HepG2 (cell line): Measurements from ENCODE around the gene CACNG5. TPM values are rescaled to one million over a fixed set of nuclear protein-coding genes. Genes with fewer than 3 reads are reported as not detected.

Source experiments
- ATAC-seq: fragments of 200-7000 bp; cut with Tn5 transposase; 3 replicates; pipeline ENCODE4 v1.9.1; 2020; ENCODE audit warnings: mild to moderate bottlenecking, moderate library complexity
- BruUV-seq: library from RNA; stranded (reverse); fragments of 400-500 nt; replicated peaks from 2 replicates; lab custom pipeline; 2021; lab: Mats Ljungman, UMichigan
- CTCF ChIA-PET: fragments of 300-600 bp; formaldehyde crosslinking; extraction: SDS; loops from one replicate; lab custom pipeline; 2021; ENCODE audit warnings: low total read pairs, inconsistent platforms, low intra/inter-chr PET ratio; lab: Yijun Ruan, JAX
- POLR2A ChIA-PET: fragments of 350-600 bp; sonication (Branson Sonifier 250); formaldehyde crosslinking; loops from one replicate; lab custom pipeline; 2020; ENCODE audit warnings: antibody characterized with exemption, inconsistent platforms; lab: Yijun Ruan, JAX
- DNase-seq: peaks from one replicate; pipeline ENCODE4 v3.0.0-alpha.2; 2015; ENCODE audit warnings: low spot score
- FAIRE-seq: peaks from 3 replicates; lab custom pipeline; 2011; peaks lifted over from hg19 to GRCh38; lab: Jason Lieb, UNC
- H2AFZ ChIP-seq: one replicate; pipeline ENCODE4 v1.6.1; 2011; ENCODE audit warnings: low read length, inconsistent platforms
- H3K27ac ChIP-seq: fragments of 300-600 bp; 3 replicates; pipeline ENCODE4 v1.8.0; 2011; ENCODE audit warnings: mixed run types, mild to moderate bottlenecking, mixed read lengths, low read length, inconsistent platforms; ENCODE audit not compliant: insufficient read depth; ENCODE audit errors: extremely low read length
- H3K27me3 ChIP-seq, 2 experiments: fragments of 200-600 bp in 1 of 2; 2 replicates in 1 of 2; 3 replicates in 1 of 2; pipeline versions ENCODE4 v1.6.0 to v1.8.0; 2011; ENCODE audit warnings: low read length in 2 of 2, mild to moderate bottlenecking in 2 of 2, moderate library complexity in 2 of 2, inconsistent platforms in 1 of 2; ENCODE audit not compliant: insufficient read depth in 2 of 2, control insufficient read depth in 1 of 2
- H3K36me3 ChIP-seq, 2 experiments: fragments of 200-600 bp in 1 of 2; replicated peaks in 1 of 2; 2 replicates in 1 of 2; 3 replicates in 1 of 2; pipeline versions ENCODE4 v1.5.1 to v1.8.0; 2011; ENCODE audit warnings: low read length in 2 of 2, inconsistent platforms in 1 of 2; ENCODE audit not compliant: insufficient read depth in 2 of 2, control insufficient read depth in 1 of 2
- H3K4me1 ChIP-seq: 2 replicates; pipeline ENCODE4 v1.5.1; 2012; ENCODE audit warnings: low read length, inconsistent platforms; ENCODE audit not compliant: insufficient read depth
- H3K4me2 ChIP-seq: 2 replicates; pipeline ENCODE4 v1.6.0; 2011; ENCODE audit warnings: low read depth, low read length, inconsistent platforms
- H3K4me3 ChIP-seq, 3 experiments: fragments of 200-600 bp in 1 of 3; sonication (generic), shearing (Covaris generic) in 1 of 3; replicated peaks in 1 of 3; 2 replicates each; pipeline ENCODE4 v1.5.1; 2011 to 2016; ENCODE audit warnings: low read length in 3 of 3, inconsistent platforms in 2 of 3, low read depth in 2 of 3, mild to moderate bottlenecking in 2 of 3, control low read depth in 1 of 3, mixed read lengths in 1 of 3; ENCODE audit not compliant: insufficient read depth in 1 of 3
- H3K79me2 ChIP-seq: one replicate; pipeline ENCODE4 v1.6.1; 2011; ENCODE audit warnings: low read length, inconsistent platforms; ENCODE audit not compliant: insufficient read depth
- H3K9ac ChIP-seq: 2 replicates; pipeline ENCODE4 v1.6.0; 2011; ENCODE audit warnings: mild to moderate bottlenecking, low read depth, low read length, inconsistent platforms; ENCODE audit not compliant: insufficient read depth
- H3K9me3 ChIP-seq: 2 replicates; pipeline ENCODE4 v1.5.1; 2012; ENCODE audit warnings: mild to moderate bottlenecking, low read length
- H4K20me1 ChIP-seq: 2 replicates; pipeline ENCODE4 v1.6.0; 2011; ENCODE audit warnings: inconsistent platforms, mild to moderate bottlenecking, low read length, moderate library complexity; ENCODE audit not compliant: insufficient read depth
- ADNP ChIP-seq: sonication (generic); formaldehyde crosslinking; IDR thresholded peaks from 2 replicates; pipeline ENCODE4 v1.4.0; 2020; ENCODE audit warnings: missing genetic modification reagents
- KAT7 ChIP-seq: IDR thresholded peaks from 2 replicates; pipeline ENCODE4 v1.6.1; 2018; ENCODE audit warnings: borderline replicate concordance, missing compliant biosample characterization
- NR1H2 ChIP-seq: sonication (generic); formaldehyde crosslinking; IDR thresholded peaks from 2 replicates; pipeline ENCODE4 v1.8.1; 2022; ENCODE audit warnings: low read depth, missing genetic modification reagents, borderline replicate concordance
- PREB ChIP-seq: sonication (generic); formaldehyde crosslinking; IDR thresholded peaks from 2 replicates; pipeline ENCODE4 v1.4.0; 2020; ENCODE audit warnings: missing genetic modification reagents
- SALL1 ChIP-seq: sonication (generic); formaldehyde crosslinking; IDR thresholded peaks from 2 replicates; pipeline ENCODE4 v1.8.0; 2022; ENCODE audit warnings: mild to moderate bottlenecking, missing genetic modification reagents
- SPEN ChIP-seq: sonication (generic); formaldehyde crosslinking; IDR thresholded peaks from 2 replicates; pipeline ENCODE4 v1.5.1; 2020; ENCODE audit warnings: low read depth, mild to moderate bottlenecking, missing genetic modification reagents
- ZMYM4 ChIP-seq: sonication (generic); formaldehyde crosslinking; IDR thresholded peaks from 2 replicates; pipeline ENCODE4 v1.8.1; 2023; ENCODE audit warnings: mild to moderate bottlenecking, missing genetic modification reagents
- ZNF224 ChIP-seq: sonication (generic); formaldehyde crosslinking; IDR thresholded peaks from 2 replicates; pipeline ENCODE4 v1.5.0; 2020; ENCODE audit warnings: mild to moderate bottlenecking, missing genetic modification reagents
- WGBS: methylation state at CpG from one replicate; pipeline ENCODE4 v1.1.6; 2017; ENCODE audit warnings: low lambda C conversion rate; 5-methylcytosine and 5-hydroxymethylcytosine counted together
- in situ Hi-C: cut with HindIII; loops from 2 replicates; pipeline ENCODE4 v1.10.0; 2017; ENCODE audit warnings: low pct_unique_long_range_greater_than_20kb; ENCODE audit not compliant: extremely low pct_ligation_motif_present
- intact Hi-C: fragments of 100-400 bp; cut with micrococcal nuclease; formaldehyde crosslinking; loops from one replicate; pipeline ENCODE4 v1.10.0; 2022; ENCODE audit not compliant: unreplicated experiment
- polyA plus RNA-seq, 8 experiments: library from polyadenylated mRNA; depleted of rRNA in 3 of 8; stranded (reverse) in 7 of 8; unstranded in 1 of 8; fragments of >200 nt; fragmentation: Illumina TruSeq in 4 of 8; extraction: Trizol in 4 of 8; gene quantifications; 2 replicates each; pipeline versions ENCODE4 v1.2.1 to v1.2.3, GENCODE V29; 2011 to 2016; ENCODE audit warnings: low read depth in 4 of 8, missing spikeins in 1 of 8, mixed read lengths in 1 of 8; ENCODE audit not compliant: insufficient read depth in 1 of 8
- total RNA-seq, 5 experiments: library from RNA; depleted of rRNA; stranded (reverse); fragments of >200 nt; fragmentation: Illumina TruSeq; extraction: Trizol; gene quantifications; 2 replicates each; pipeline ENCODE4 v1.2.3, GENCODE V29; 2016; ENCODE audit warnings: low read depth in 1 of 5
- TF ChIP-seq, protein P1 (sequence below): sonication (generic); formaldehyde crosslinking; IDR thresholded peaks from 2 replicates; pipeline ENCODE4 v1.4.0; 2020; ENCODE audit warnings: low read depth, missing genetic modification reagents
- TF ChIP-seq, protein P2 (sequence below): sonication (generic); formaldehyde crosslinking; IDR thresholded peaks from 2 replicates; pipeline ENCODE4 v1.8.0; 2022; ENCODE audit warnings: mild to moderate bottlenecking, missing genetic modification reagents, moderate library complexity

The CACNG5 gene
- total and polyA plus RNA-seq, 2 of the 13 experiments (the other 11 are each of a cell fraction or from before 2014, with no cell fraction given), result not detected

- no peak for TF ChIP-seq ZNF224 (CRISPR knock-in tag)
- no peak for TF ChIP-seq PREB (CRISPR knock-in tag)
- TF ChIP-seq, protein P1, sequence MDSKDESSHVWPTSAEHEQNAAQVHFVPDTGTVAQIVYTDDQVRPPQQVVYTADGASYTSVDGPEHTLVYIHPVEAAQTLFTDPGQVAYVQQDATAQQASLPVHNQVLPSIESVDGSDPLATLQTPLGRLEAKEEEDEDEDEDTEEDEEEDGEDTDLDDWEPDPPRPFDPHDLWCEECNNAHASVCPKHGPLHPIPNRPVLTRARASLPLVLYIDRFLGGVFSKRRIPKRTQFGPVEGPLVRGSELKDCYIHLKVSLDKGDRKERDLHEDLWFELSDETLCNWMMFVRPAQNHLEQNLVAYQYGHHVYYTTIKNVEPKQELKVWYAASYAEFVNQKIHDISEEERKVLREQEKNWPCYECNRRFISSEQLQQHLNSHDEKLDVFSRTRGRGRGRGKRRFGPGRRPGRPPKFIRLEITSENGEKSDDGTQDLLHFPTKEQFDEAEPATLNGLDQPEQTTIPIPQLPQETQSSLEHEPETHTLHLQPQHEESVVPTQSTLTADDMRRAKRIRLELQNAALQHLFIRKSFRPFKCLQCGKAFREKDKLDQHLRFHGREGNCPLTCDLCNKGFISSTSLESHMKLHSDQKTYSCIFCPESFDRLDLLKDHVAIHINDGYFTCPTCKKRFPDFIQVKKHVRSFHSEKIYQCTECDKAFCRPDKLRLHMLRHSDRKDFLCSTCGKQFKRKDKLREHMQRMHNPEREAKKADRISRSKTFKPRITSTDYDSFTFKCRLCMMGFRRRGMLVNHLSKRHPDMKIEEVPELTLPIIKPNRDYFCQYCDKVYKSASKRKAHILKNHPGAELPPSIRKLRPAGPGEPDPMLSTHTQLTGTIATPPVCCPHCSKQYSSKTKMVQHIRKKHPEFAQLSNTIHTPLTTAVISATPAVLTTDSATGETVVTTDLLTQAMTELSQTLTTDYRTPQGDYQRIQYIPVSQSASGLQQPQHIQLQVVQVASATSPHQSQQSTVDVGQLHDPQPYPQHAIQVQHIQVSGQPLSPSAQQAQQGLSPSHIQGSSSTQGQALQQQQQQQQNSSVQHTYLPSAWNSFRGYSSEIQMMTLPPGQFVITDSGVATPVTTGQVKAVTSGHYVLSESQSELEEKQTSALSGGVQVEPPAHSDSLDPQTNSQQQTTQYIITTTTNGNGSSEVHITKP (CRISPR knock-in tag), result no peak
- no peak for TF ChIP-seq ADNP (CRISPR knock-in tag)
- no peak for TF ChIP-seq NR1H2 (CRISPR knock-in tag)
- 0 out of 2 replicates have a peak, but pooled peaks have one; percentile 31 for TF ChIP-seq SALL1 (CRISPR knock-in tag)
- TF ChIP-seq ZMYM4 (CRISPR knock-in tag), result no peak
- TF ChIP-seq SPEN (CRISPR knock-in tag), result peak; percentile 32; the same call in 1 of the 2 replicates
These were observed 23.2 kb upstream of the CACNG5 start (continued) for GRCh38 chr17:66811683-66812054.

- Histone ChIP-seq H2AFZ (no peak overlapping the region), H3K9me3 (peaks cover 3% of the 10 kb centered on the region; the same call in 1 of the 2 replicates), H3K36me3 (no peaks in the 10 kb centered on the region), H3K9ac (no peak overlapping the region)
- BruUV-seq, result no TSS peak
- in situ Hi-C loops, result no loop called here
- no peak for FAIRE-seq
- TF ChIP-seq, protein P2, sequence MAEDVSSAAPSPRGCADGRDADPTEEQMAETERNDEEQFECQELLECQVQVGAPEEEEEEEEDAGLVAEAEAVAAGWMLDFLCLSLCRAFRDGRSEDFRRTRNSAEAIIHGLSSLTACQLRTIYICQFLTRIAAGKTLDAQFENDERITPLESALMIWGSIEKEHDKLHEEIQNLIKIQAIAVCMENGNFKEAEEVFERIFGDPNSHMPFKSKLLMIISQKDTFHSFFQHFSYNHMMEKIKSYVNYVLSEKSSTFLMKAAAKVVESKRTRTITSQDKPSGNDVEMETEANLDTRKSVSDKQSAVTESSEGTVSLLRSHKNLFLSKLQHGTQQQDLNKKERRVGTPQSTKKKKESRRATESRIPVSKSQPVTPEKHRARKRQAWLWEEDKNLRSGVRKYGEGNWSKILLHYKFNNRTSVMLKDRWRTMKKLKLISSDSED, result no peak
- no peak for TF ChIP-seq KAT7 (CRISPR knock-in tag)
- TF ChIP-seq, all 625 proteins: peak for 0
- H3K27ac ChIP-seq, result no peak overlapping the region
- intact Hi-C loops, result no loop called here
- no peak overlapping the region for H3K4me3 ChIP-seq
- no peaks in the 10 kb centered on the region for H3K79me2 ChIP-seq
- POLR2A ChIA-PET, result no interaction called here
- DNase-seq (no peak), ATAC-seq (peak; percentile 36)
- no peaks in the 10 kb centered on the region for H4K20me1 ChIP-seq
- H3K27me3 ChIP-seq, result no peaks in the 10 kb centered on the region
- WGBS, result 60% methylated on average over 4 of the region's 5 CpGs
- no peak overlapping the region for H3K4me2 ChIP-seq
- CTCF ChIA-PET, result no interaction called here
- peaks cover 24% of the 10 kb centered on the region for H3K4me1 ChIP-seq
These were observed 22.3 kb upstream of the CACNG5 start for GRCh38 chr17:66812571-66812970.
